ENCODE results near the gene ADAMTS17. TPM values are rescaled to one million over a fixed set of nuclear protein-coding genes. Genes with fewer than 3 reads are reported as not detected.

The ADAMTS17 gene
- total RNA-seq, 4 donors from 2014 or later: 4.5 to 11.4 (median 6.6) TPM

- intact Hi-C loops (cut with DNase I): no loop called here
- Histone ChIP-seq H3K36me3 (no peaks in the 10 kb centered on the region), H3K4me3 (no peak overlapping the region), H3K27me3 (no peaks in the 10 kb centered on the region), H3K4me1 (peaks cover 0 to 14% (median 0%) of the 10 kb centered on the region in 3 donors), H3K9me3 (no peaks in the 10 kb centered on the region), H3K27ac (no peak overlapping the region)
- TF ChIP-seq POLR2A (IDR thresholded peaks at IDR 0.05): no peak
- TF ChIP-seq, protein P1, sequence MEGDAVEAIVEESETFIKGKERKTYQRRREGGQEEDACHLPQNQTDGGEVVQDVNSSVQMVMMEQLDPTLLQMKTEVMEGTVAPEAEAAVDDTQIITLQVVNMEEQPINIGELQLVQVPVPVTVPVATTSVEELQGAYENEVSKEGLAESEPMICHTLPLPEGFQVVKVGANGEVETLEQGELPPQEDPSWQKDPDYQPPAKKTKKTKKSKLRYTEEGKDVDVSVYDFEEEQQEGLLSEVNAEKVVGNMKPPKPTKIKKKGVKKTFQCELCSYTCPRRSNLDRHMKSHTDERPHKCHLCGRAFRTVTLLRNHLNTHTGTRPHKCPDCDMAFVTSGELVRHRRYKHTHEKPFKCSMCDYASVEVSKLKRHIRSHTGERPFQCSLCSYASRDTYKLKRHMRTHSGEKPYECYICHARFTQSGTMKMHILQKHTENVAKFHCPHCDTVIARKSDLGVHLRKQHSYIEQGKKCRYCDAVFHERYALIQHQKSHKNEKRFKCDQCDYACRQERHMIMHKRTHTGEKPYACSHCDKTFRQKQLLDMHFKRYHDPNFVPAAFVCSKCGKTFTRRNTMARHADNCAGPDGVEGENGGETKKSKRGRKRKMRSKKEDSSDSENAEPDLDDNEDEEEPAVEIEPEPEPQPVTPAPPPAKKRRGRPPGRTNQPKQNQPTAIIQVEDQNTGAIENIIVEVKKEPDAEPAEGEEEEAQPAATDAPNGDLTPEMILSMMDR (IDR thresholded peaks at IDR 0.05): no peak
- DNase-seq: no peak
- 84 to 90% methylated on average over 6 to 9 of the region's 12 CpGs for WGBS, 2 donors
Observed at GRCh38 chr15:100059094-100059493, 282.7 kb downstream of the ADAMTS17 start.

DNA sequence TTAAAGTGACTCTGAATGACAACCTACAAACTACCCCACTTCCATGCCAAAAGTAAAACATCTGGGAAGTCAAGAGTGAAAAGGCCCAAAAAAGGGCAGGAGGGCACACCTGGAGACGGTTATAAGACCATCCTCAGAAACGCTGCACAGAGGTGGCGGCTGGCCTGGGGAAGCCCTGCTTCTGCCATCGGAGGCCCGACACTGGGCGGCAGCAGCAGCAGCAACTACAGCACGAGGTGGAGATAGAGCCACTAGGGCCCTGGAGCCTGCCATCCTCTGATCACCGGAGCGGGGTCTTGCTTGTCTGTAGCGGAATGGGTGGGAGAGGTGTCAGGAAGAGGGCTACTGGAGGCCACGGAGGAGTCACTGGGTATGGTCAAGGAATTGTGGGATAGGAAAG lies 283.3 kb downstream of the ADAMTS17 start:
- Histone ChIP-seq H3K27me3 (no peaks in the 10 kb centered on the region), H3K9me3 (no peaks in the 10 kb centered on the region), H3K4me1 (peaks cover 0 to 14% (median 0%) of the 10 kb centered on the region in 3 donors), H3K36me3 (no peaks in the 10 kb centered on the region), H3K27ac (no peak overlapping the region), H3K4me3 (no peak overlapping the region)
- 96 to 97% methylated on average over 10 to 11 of the region's 11 CpGs for WGBS, 2 donors
- intact Hi-C loops (cut with DNase I): no loop called here
- no peak for TF ChIP-seq POLR2A (IDR thresholded peaks at IDR 0.05)
- TF ChIP-seq, protein P1 (IDR thresholded peaks at IDR 0.05): no peak
- DNase-seq: no peak

DNA sequence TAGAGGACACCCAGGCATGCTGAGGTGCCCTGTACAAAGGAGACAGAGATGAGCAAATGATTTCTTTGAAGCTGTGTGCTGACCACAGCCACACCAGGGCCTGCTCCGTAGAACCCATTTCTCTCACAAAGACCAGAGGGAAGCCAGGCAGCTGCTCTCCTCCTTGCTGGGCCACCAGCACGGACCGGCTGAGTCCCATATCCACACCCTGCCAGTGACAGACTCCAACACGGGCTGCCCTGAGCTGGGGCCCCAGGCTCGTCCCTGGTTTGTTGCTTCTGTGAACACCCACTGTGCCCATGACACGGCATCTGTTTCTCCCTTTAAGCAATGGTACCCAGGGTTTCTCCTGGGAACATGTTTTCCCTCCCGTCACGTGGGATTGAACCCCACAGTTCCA lies 284.5 kb downstream of the ADAMTS17 start:
- Histone ChIP-seq H3K4me3 (no peak overlapping the region), H3K9me3 (no peaks in the 10 kb centered on the region), H3K36me3 (no peaks in the 10 kb centered on the region), H3K4me1 (peaks cover 0 to 14% (median 0%) of the 10 kb centered on the region in 3 donors), H3K27ac (no peak overlapping the region), H3K27me3 (no peaks in the 10 kb centered on the region)
- DNase-seq: no peak
- WGBS, 2 donors: 96 to 100% methylated on average over 1 to 8 of the region's 8 CpGs
- TF ChIP-seq, protein P1 (IDR thresholded peaks at IDR 0.05): no peak
- intact Hi-C loops (cut with DNase I): no loop called here

DNA sequence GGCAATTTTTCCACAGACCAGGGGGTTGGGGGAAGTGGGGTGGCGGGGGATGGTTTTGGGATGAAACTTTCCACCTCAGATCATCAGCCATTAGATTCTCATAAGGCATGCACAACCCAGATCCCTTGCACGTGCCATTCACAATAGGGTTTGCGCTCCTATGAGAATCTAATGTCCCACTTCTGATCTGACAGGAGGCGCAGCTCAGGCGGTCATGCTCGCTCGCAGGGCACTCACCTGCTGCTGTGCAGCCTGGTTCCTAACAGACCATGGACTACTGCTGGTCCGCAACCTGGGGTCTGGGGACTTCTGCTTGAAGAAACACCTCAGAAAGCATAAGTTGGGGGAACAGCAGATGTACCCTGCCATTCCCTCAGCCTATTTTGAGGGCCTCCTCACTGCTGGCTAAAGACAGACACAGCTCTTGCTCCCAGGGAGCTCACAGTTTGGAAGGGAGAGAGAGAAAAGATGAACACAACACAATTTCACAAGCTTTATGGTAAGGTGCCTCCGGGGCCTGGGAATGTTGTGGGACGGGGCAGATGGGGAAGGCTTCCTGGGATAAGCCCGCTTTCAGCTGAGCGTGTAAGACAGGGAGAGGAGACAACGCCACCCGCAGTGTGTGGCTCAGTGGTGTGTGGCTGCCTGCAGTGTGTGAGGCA lies 285.2 kb downstream of the ADAMTS17 start:
- WGBS, 2 donors: 92 to 96% methylated on average over 13 to 14 of the region's 14 CpGs
- no peaks in the 10 kb centered on the region for H3K27me3 ChIP-seq
- H3K27ac ChIP-seq: no peak overlapping the region
- no peak for DNase-seq
- H3K4me1 ChIP-seq: peaks cover 0 to 14% (median 0%) of the 10 kb centered on the region in 3 donors
- no peaks in the 10 kb centered on the region for H3K9me3 ChIP-seq
- intact Hi-C loops (cut with DNase I): no loop called here
- H3K36me3 ChIP-seq: no peaks in the 10 kb centered on the region
- TF ChIP-seq, protein P1 (IDR thresholded peaks at IDR 0.05): no peak
- no peak for TF ChIP-seq POLR2A (IDR thresholded peaks at IDR 0.05)
- no peak overlapping the region for H3K4me3 ChIP-seq

DNA sequence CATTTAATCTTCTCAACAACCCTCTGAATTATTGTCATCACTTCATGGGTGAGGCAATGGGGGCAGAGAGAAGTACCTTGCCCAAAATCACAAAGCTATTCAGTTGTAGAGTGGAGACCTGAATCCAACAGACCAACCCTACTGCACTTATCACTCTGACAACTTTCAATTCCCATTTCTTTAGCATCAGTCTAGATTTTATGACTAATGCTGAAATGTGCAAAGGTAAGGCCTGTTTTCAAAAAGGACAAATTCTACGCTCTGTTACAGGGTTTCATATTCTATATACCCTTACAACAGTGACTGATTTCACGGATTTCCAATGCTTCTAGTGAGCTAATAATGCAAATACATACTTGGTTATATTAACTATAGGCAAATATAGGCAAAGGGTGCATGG lies 286.0 kb downstream of the ADAMTS17 start:
- no peak for TF ChIP-seq POLR2A (IDR thresholded peaks at IDR 0.05)
- TF ChIP-seq, protein P1 (IDR thresholded peaks at IDR 0.05): no peak

More for the DNA sequence above, 286.0 kb downstream of the ADAMTS17 start:
- Histone ChIP-seq H3K4me1 (peaks cover 0 to 9% (median 0%) of the 10 kb centered on the region in 3 donors), H3K4me3 (no peak overlapping the region), H3K27me3 (no peaks in the 10 kb centered on the region), H3K27ac (no peak overlapping the region), H3K36me3 (no peaks in the 10 kb centered on the region), H3K9me3 (no peaks in the 10 kb centered on the region)
- DNase-seq: no peak
- intact Hi-C loops (cut with DNase I): no loop called here
- 82 to 88% methylated on average over 2 of the region's 2 CpGs for WGBS, 2 donors
